GM12891 (cell line): ENCODE data around the gene URB2.
"Not testable (repeated sequence)": the region's sequence is repeated elsewhere in the genome, so short reads cannot be mapped to it uniquely, and the experiment has no call there.

Experiments used
- POLR2A ChIP-seq: IDR thresholded peaks from 2 replicates; pipeline ENCODE4 v1.6.1; 2011; ENCODE audit warnings: low read depth, low read length, control low read depth
- SPI1 ChIP-seq: IDR thresholded peaks from 2 replicates; pipeline ENCODE4 v1.6.1; 2011; ENCODE audit warnings: low read depth, low read length, control low read depth

DNA sequence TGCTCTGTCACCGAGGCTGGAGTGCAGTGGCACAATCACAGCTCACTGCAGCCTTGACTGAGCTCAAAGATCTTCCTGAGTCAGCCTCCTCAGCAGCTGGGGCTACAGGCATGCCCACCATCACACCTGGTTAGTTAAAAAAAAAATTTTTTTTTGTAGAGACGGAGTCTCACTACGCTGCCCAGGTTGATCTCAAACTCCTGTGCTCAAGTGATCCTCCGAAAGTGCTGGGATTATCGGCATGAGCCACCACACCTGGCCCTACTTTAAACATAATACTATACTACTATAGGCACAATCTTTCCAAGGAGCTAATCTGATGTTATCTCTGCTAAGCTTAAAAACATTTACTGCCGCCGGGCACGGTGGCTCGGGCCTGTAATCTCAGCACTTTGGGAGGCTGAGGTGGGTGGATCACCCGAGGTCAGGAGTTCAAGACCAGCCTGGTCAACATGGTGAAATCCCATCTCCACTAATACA is 3.4 kb upstream of the URB2 start:
- not testable (repeated sequence) for TF ChIP-seq POLR2A, SPI1
